PFSK-1 (cell line): ENCODE data around the gene CFAP91. TPM values are rescaled to one million over a fixed set of nuclear protein-coding genes. Genes with fewer than 3 reads are reported as not detected.

Experiments used
- FOXP2 ChIP-seq: optimal IDR thresholded peaks from 2 replicates; pipeline ENCODE3; 2011; ENCODE audit warnings: borderline replicate concordance, control low read depth, inconsistent platforms; ENCODE audit not compliant: insufficient read depth; ENCODE audit errors: extremely low read length, extremely low read depth
- POLR2AphosphoS5 ChIP-seq: IDR thresholded peaks from 2 replicates; pipeline ENCODE4 v1.6.1; 2012; ENCODE audit warnings: low read depth, mild to moderate bottlenecking, control low read depth, low read length, moderate library complexity
- REST ChIP-seq, 2 experiments: IDR thresholded peaks; 2 replicates each; pipeline versions ENCODE4 v1.6.1 to v1.8.0; 2011 to 2012; ENCODE audit warnings: low read depth in 2 of 2, low read length in 2 of 2, control low read depth in 1 of 2, inconsistent platforms in 1 of 2, mild to moderate bottlenecking in 1 of 2, moderate library complexity in 1 of 2; ENCODE audit not compliant: insufficient read depth in 1 of 2
- SIN3A ChIP-seq: IDR thresholded peaks from 2 replicates; pipeline ENCODE4 v1.6.1; 2012; ENCODE audit warnings: mild to moderate bottlenecking, low read length, moderate library complexity, borderline replicate concordance; ENCODE audit not compliant: insufficient read depth
- TAF1 ChIP-seq: IDR thresholded peaks from 2 replicates; pipeline ENCODE4 v1.6.1; 2012; ENCODE audit warnings: low read length, control low read depth, borderline replicate concordance; ENCODE audit not compliant: insufficient read depth
- polyA plus RNA-seq: library from polyadenylated mRNA; unstranded; fragments of >200 nt; gene quantifications from one replicate; pipeline ENCODE4 v1.2.1, GENCODE V29; 2012; ENCODE audit warnings: low read depth, missing spikeins; ENCODE audit not compliant: insufficient read length

CFAP91 gene
- polyA plus RNA-seq: not detected

GRCh38 chr3:119702530-119703527, at the start of gene CFAP91:
CFAP91 (plus strand) TSS chr3:119703022; CDS start chr3:119703099, 77 bp downstream.
- TF ChIP-seq SIN3A (no peak), TAF1 (no peak), REST (IDR thresholded peaks at IDR 0.05; ENCODE audit: insufficient read depth in 1 of 2, low read depth in 2 of 2, low read length in 2 of 2) (no peak), FOXP2 (no peak), POLR2AphosphoS5 (no peak)

- TF ChIP-seq REST (IDR thresholded peaks at IDR 0.05; ENCODE audit: insufficient read depth in 1 of 2, low read depth in 2 of 2, low read length in 2 of 2): no peak
- TF ChIP-seq SIN3A: no peak
- no peak for TF ChIP-seq POLR2AphosphoS5
- TF ChIP-seq TAF1: no peak
Measured at GRCh38 chr3:119653876-119654275, 48.9 kb upstream of the CFAP91 start.

- no peak for TF ChIP-seq TAF1
- no peak for TF ChIP-seq SIN3A
- TF ChIP-seq FOXP2: no peak
- TF ChIP-seq REST (IDR thresholded peaks at IDR 0.05; ENCODE audit: insufficient read depth in 1 of 2, low read depth in 2 of 2, low read length in 2 of 2): no peak
- TF ChIP-seq POLR2AphosphoS5: no peak
Measured at GRCh38 chr3:119657887-119658702, 44.7 kb upstream of the CFAP91 start.

GRCh38 chr3:119658994-119659393, 43.8 kb upstream of the CFAP91 start:
- no peak for TF ChIP-seq SIN3A

GRCh38 chr3:119659606-119660291, 43.1 kb upstream of the CFAP91 start:
- TF ChIP-seq POLR2AphosphoS5 (no peak), FOXP2 (no peak), REST (IDR thresholded peaks at IDR 0.05; ENCODE audit: insufficient read depth in 1 of 2, low read depth in 2 of 2, low read length in 2 of 2) (no peak), SIN3A (no peak), TAF1 (no peak)
